ENCODE results near the gene DOCK2. TPM values are rescaled to one million over a fixed set of nuclear protein-coding genes. Genes with fewer than 3 reads are reported as not detected.

The DOCK2 gene
- total RNA-seq, 6 donors from 2014 or later = 46.7 to 150 (median 73.8) TPM

DNA sequence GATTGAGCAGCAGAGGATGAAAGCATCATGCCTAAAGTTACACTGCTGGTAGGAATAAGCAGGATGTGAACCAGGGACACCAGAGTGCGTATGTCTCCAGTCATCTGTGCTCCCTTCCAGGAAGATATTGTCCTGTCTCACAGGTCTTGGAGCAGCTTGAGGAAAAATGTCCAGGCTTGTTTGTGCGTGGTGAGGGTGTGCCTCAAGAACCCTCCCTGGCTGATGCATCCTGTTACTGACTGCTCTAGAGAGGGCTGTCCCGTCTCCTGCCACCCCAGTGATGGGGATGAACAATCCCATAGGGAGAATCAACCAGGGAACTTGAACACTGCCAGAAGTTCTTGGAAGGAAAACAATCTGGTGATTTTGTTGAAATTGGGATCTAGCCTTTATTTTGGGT is 211.2 kb downstream of the DOCK2 start:
- Histone ChIP-seq H3K4me3 (no peak overlapping the region), H3K27me3 (no peaks in the 10 kb centered on the region), H3K36me3 (no peaks in the 10 kb centered on the region), H3K4me1 (no peaks in the 10 kb centered on the region), H3K9me3 (peaks cover 8 to 16% (median 12%) of the 10 kb centered on the region in 4 donors), H3K27ac (no peak overlapping the region)
- no peak for ATAC-seq (ENCODE audit: low FRiP score in 2 of 2)
- no peak for DNase-seq
- 74 to 86% methylated on average over 3 of the region's 3 CpGs for WGBS, 2 donors
- TF ChIP-seq POLR2A (IDR thresholded peaks at IDR 0.05) (no peak), EP300 (IDR thresholded peaks at IDR 0.05) (no peak), POLR2AphosphoS5 (IDR thresholded peaks at IDR 0.05) (no peak)
- TF ChIP-seq, protein P1, sequence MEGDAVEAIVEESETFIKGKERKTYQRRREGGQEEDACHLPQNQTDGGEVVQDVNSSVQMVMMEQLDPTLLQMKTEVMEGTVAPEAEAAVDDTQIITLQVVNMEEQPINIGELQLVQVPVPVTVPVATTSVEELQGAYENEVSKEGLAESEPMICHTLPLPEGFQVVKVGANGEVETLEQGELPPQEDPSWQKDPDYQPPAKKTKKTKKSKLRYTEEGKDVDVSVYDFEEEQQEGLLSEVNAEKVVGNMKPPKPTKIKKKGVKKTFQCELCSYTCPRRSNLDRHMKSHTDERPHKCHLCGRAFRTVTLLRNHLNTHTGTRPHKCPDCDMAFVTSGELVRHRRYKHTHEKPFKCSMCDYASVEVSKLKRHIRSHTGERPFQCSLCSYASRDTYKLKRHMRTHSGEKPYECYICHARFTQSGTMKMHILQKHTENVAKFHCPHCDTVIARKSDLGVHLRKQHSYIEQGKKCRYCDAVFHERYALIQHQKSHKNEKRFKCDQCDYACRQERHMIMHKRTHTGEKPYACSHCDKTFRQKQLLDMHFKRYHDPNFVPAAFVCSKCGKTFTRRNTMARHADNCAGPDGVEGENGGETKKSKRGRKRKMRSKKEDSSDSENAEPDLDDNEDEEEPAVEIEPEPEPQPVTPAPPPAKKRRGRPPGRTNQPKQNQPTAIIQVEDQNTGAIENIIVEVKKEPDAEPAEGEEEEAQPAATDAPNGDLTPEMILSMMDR (IDR thresholded peaks at IDR 0.05) = no peak

DNA sequence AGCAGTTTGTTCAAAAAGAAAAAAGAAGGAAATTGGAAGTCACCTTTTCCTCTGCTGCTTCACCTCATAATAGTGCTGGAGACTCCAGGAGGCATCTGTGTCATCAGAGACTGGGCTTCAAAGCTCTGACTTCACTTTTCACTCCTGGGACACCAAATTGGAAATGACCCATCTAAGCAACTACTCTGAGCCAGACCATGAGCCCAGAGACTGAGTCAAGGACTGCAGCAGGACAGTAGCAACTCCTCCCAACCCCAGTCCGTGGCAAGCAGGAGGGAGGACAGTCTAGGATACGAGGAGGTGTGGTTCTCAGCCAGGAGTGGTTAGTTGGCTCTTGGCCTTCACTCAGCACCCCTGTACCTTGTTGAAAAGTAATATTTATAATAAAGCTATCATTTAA is 211.7 kb downstream of the DOCK2 start:
- Histone ChIP-seq H3K9me3 (peaks cover 8 to 16% (median 12%) of the 10 kb centered on the region in 4 donors), H3K27me3 (no peaks in the 10 kb centered on the region)
- no peak for ATAC-seq (ENCODE audit: low FRiP score in 2 of 2)

DNA sequence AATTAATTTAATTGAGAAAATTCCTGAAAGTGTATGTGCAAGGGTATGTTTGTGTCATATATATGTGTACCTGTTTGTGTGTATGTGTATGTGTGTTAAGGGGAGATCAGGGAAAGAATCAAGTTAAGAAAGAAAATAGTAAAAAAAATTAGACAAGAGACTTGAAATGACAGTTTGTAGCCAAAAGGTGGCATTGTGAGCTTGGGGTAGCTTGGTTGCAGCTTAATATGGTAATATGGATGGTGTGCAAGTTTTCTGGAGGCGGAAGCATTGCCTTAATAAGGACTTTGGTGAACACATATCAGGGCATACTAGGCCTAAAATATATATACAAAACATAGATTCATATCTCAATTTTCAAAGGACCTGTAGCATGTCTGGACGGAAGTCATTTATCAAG is 213.3 kb downstream of the DOCK2 start:
- Histone ChIP-seq H3K4me3 (no peak overlapping the region), H3K9me3 (peaks cover 8 to 16% (median 12%) of the 10 kb centered on the region in 4 donors), H3K27me3 (no peaks in the 10 kb centered on the region), H3K4me1 (no peaks in the 10 kb centered on the region), H3K27ac (no peak overlapping the region), H3K36me3 (no peaks in the 10 kb centered on the region)
- TF ChIP-seq EP300 (IDR thresholded peaks at IDR 0.05) = no peak
- no peak for TF ChIP-seq POLR2A (IDR thresholded peaks at IDR 0.05)
- TF ChIP-seq, protein P1 (IDR thresholded peaks at IDR 0.05) = no peak
- TF ChIP-seq POLR2AphosphoS5 (IDR thresholded peaks at IDR 0.05) = no peak
- no peak for DNase-seq
- 94 to 98% methylated on average over 2 of the region's 2 CpGs for WGBS, 2 donors
- no peak for ATAC-seq (ENCODE audit: low FRiP score in 2 of 2)

More for the DNA sequence above, 211.7 kb downstream of the DOCK2 start:
- H3K27ac ChIP-seq = no peak overlapping the region
- no peak for DNase-seq
- 68 to 80% methylated on average over 2 of the region's 2 CpGs for WGBS, 2 donors
- H3K4me3 ChIP-seq = no peak overlapping the region
- TF ChIP-seq POLR2AphosphoS5 (IDR thresholded peaks at IDR 0.05) (no peak), POLR2A (IDR thresholded peaks at IDR 0.05) (no peak), EP300 (IDR thresholded peaks at IDR 0.05) (no peak)
- TF ChIP-seq, protein P1 (IDR thresholded peaks at IDR 0.05) = no peak
- H3K4me1 ChIP-seq = no peaks in the 10 kb centered on the region
- H3K36me3 ChIP-seq = no peaks in the 10 kb centered on the region

DNA sequence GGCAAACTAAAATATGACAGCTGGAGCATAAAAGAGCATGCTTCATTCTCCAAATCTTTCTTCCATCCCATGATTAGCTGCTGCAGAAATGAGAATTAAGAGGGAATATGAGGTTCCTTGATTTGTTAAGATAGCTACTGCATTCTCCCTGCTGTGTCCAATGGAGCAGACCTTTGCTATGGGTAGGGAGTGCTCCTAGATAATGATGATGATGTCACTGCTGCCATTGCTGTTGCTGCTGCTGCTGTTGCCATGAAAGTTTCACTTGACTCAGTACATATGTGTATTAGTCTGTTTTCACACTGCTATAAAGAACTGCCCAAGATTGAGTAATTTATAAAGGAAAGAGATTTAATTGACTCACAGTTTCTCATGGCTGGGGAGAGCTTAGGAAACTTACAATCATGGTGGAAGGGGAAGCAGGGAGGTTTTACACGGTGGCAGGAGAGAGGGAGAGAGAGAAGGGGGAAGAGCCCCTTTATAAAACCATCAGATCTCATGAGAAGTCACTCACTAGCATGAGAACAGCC is 214.3 kb downstream of the DOCK2 start:
- ATAC-seq (ENCODE audit: low FRiP score in 2 of 2) (no peak), DNase-seq (no peak)
- Histone ChIP-seq H3K36me3 (no peaks in the 10 kb centered on the region), H3K4me3 (no peak overlapping the region), H3K9me3 (peaks cover 8 to 16% (median 12%) of the 10 kb centered on the region in 4 donors), H3K27ac (no peak overlapping the region), H3K4me1 (no peaks in the 10 kb centered on the region), H3K27me3 (no peaks in the 10 kb centered on the region)
- TF ChIP-seq POLR2A (IDR thresholded peaks at IDR 0.05) (no peak), POLR2AphosphoS5 (IDR thresholded peaks at IDR 0.05) (no peak), EP300 (IDR thresholded peaks at IDR 0.05) (no peak)
- TF ChIP-seq, protein P1 (IDR thresholded peaks at IDR 0.05) = no peak
- WGBS, 2 donors = 68 to 84% methylated on average over 1 of the region's 1 CpG

DNA sequence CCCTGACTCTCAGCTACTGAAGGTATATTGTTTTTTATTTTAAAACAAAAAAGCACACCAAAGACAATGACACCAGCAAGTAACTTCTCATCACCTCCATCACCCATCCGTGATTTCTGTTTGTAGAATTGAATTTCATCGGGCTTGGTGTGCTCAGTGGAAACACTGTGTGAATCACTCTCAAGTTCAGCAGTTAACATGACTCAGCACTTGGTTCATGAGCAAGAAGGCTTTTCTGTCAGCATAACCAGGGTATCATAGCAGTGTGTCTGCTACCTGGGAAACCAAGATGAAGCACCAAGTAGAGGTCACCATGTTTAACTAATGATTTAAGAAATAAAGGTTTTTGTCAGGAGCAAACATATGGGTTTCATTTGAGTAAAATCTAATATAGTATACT is 219.5 kb downstream of the DOCK2 start:
- Histone ChIP-seq H3K27me3 (no peaks in the 10 kb centered on the region), H3K4me1 (no peaks in the 10 kb centered on the region), H3K27ac (no peak overlapping the region), H3K9me3 (peaks cover 0 to 7% (median 0%) of the 10 kb centered on the region in 4 donors), H3K4me3 (no peak overlapping the region), H3K36me3 (no peaks in the 10 kb centered on the region)
- 84 to 90% methylated on average over 2 of the region's 2 CpGs for WGBS, 2 donors
- DNase-seq = no peak
- ATAC-seq (ENCODE audit: low FRiP score in 2 of 2) = no peak
- TF ChIP-seq POLR2AphosphoS5 (IDR thresholded peaks at IDR 0.05) (no peak), EP300 (IDR thresholded peaks at IDR 0.05) (no peak), POLR2A (IDR thresholded peaks at IDR 0.05) (no peak)
- TF ChIP-seq, protein P1 (IDR thresholded peaks at IDR 0.05) = no peak

Measured in upper lobe of left lung (tissue), 6 donors.